ENCODE results near the gene S100A13. TPM values are rescaled to one million over a fixed set of nuclear protein-coding genes. Genes with fewer than 3 reads are reported as not detected.

Gene S100A13
- polyA plus RNA-seq, 3 donors: 143 to 162 (median 159) TPM

Other genes starting within 250 kb of the S100A13 start
- gene S100A8, start 236.4 kb downstream of the S100A13 start, polyA plus RNA-seq (ENCODE audit: insufficient read length in 3 of 3): 10 to 100 TPM in 2 of 3 donors, 1 to 10 TPM in 1; 9.8 to 24.0 (median 20.8) TPM
- not detected for gene S100A7A, start 211.0 kb downstream of the S100A13 start, polyA plus RNA-seq (ENCODE audit: insufficient read length in 3 of 3)
- gene S100A7, start 166.9 kb downstream of the S100A13 start, polyA plus RNA-seq (ENCODE audit: insufficient read length in 3 of 3): under 1 TPM; 0.56 to 0.65 (median 0.61) TPM
- 100 to 1,000 TPM; 182 to 242 (median 198) TPM for gene S100A6, start 91.5 kb downstream of the S100A13 start, polyA plus RNA-seq (ENCODE audit: insufficient read length in 3 of 3)
- 1 to 10 TPM in 2 of 3 donors, under 1 TPM in 1; 0.85 to 1.3 (median 1.2) TPM for gene S100A5, start 86.6 kb downstream of the S100A13 start, polyA plus RNA-seq (ENCODE audit: insufficient read length in 3 of 3)
- gene S100A4, start 81.7 kb downstream of the S100A13 start, polyA plus RNA-seq (ENCODE audit: insufficient read length in 3 of 3): 10 to 100 TPM; 31.8 to 32.4 (median 32.1) TPM
- gene S100A3, start 78.2 kb downstream of the S100A13 start, polyA plus RNA-seq (ENCODE audit: insufficient read length in 3 of 3): under 1 TPM in 2 of 3 donors, not detected in 1; 0.32 to 0.57 TPM
- 1 to 10 TPM; 3.8 to 9.8 (median 4.1) TPM for gene S100A2, start 61.7 kb downstream of the S100A13 start, polyA plus RNA-seq (ENCODE audit: insufficient read length in 3 of 3)
- gene S100A16, start 14.4 kb downstream of the S100A13 start, polyA plus RNA-seq (ENCODE audit: insufficient read length in 3 of 3): 100 to 1,000 TPM in 2 of 3 donors, 10 to 100 TPM in 1; 91.9 to 107 (median 106) TPM
- gene S100A14, start 11.2 kb downstream of the S100A13 start, polyA plus RNA-seq (ENCODE audit: insufficient read length in 3 of 3): 10 to 100 TPM; 16.9 to 22.1 (median 17.3) TPM
- 10 to 100 TPM; 21.9 to 29.8 (median 23.3) TPM for gene S100A1, start 929 bp upstream of the S100A13 start, polyA plus RNA-seq (ENCODE audit: insufficient read length in 3 of 3)
- 100 to 1,000 TPM; 121 to 142 (median 124) TPM for gene CHTOP, start 6.6 kb upstream of the S100A13 start, polyA plus RNA-seq (ENCODE audit: insufficient read length in 3 of 3)
- 10 to 100 TPM; 49.4 to 56.0 (median 53.9) TPM for gene SNAPIN, start 31.2 kb upstream of the S100A13 start, polyA plus RNA-seq (ENCODE audit: insufficient read length in 3 of 3)
- gene ILF2, start 43.5 kb upstream of the S100A13 start, polyA plus RNA-seq (ENCODE audit: insufficient read length in 3 of 3): 100 to 1,000 TPM; 240 to 334 (median 322) TPM
- 10 to 100 TPM; 61.2 to 74.4 (median 73.8) TPM for gene NPR1, start 51.2 kb upstream of the S100A13 start, polyA plus RNA-seq (ENCODE audit: insufficient read length in 3 of 3)
- 100 to 1,000 TPM; 105 to 155 (median 107) TPM for gene INTS3, start 100.5 kb upstream of the S100A13 start, polyA plus RNA-seq (ENCODE audit: insufficient read length in 3 of 3)
- 10 to 100 TPM; 35.4 to 43.3 (median 40.5) TPM for gene SLC27A3, start 147.9 kb upstream of the S100A13 start, polyA plus RNA-seq (ENCODE audit: insufficient read length in 3 of 3)

Data from renal cortex interstitium (tissue), 3 donors.